ENCODE measurements around the gene CAST.

CAST gene

DNA sequence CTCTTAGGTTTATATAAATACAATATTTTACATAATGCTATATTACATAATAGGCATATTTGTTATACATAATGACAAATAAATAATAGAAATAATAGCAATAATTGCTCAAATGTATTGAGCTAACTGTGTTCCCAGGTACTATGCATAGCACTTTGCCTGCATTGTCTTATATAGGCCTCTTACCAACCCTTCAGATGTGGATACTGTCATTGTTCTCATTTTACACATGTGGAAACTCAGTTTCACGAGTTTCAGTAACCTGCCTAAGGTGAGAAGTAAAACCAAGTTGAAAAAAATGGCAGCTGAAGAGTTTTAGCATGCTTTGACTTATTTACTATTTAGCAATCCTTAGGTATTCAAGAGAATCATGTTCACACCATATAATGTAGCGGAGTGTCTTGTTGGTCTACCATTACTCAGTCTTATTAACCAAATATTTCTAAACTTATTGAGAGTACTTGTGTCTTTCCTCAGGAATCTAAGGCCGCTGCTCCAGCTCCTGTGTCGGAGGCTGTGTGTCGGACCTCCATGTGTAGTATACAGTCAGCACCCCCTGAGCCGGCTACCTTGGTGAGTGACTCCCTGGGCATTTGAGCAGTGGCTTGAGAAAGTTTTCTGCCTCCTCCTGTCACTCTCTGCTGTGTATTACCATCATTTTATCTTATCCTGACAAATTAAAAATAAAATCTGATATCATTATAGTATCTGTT, 88.1 kb downstream of the CAST start:
- no peak for DNase-seq

DNA sequence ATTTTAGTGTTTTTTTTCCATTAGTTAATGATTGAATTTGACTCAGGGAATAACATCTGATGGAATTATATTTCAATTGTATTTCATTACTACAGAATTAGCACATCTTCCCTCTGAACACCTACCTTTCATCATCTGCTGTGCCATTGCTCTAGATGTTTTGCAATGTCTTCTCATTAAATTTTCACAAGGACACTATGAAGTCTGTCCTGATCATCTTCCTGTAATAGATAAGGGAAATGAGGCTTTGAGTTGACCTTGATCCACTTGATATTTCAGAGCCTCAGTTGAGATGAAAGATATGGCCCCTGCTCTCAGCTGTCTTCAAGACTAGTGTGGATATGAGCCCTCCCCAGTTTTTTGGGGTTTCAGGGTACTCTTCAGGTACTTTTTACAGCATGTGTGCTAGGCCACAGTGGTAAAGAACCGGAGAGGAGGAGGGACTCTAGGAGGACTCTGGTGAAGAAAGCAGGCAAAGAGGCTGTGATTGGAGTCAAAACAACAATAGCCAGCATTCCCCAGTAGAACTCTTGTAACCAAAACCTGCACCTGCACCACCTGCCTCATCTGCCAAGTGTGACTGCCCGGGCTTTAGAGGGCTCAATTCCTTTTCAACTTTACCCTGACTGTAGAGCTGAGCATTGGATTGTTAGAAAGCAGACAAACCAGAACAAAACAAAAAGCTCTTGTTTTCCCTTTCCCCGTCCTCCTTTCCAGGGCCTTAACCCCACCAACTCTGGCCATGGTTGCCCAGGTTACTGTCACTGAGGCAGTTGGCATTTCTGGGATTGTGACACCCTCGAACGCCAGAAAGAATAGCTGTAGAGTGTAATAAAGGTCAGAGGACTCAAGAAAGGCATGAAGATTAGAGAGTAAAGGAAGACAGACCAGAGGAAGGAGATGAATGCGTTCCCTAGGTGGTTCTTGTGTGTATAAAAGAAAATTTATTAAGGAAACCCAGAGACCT, 89.3 kb downstream of the CAST start:
- peak; percentile 24 for DNase-seq

DNA sequence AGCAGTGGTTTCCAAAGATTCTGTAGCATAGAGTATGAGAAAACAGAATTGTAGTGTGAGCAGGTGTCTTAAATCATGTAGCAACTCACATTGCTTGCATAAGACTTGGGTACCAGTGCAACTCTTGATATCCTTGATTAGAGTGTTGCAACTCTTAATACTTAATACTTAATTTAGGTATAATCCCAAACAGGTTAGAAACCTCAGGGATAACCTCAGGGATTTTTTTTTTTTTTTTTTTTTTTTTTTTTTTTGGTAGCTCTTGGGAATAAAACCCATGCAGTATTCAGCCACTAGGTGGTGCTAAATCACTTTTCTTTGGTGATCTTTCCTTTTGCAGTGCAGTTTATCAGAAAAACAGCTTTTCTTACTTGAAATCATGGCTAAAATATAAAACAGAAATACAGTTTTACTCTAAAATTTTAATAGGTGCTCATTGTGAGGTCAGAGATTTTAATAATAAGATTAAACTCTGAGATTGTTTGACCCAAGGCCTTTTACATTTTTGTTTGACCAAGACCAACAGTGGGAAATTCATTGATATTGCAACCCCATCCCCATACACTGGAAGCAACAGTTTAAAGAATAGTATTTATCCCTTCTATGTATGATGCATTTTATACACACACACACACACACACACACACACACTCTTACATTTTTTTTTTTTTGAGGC, 90.3 kb downstream of the CAST start:
- peak; percentile 80 for DNase-seq

DNA sequence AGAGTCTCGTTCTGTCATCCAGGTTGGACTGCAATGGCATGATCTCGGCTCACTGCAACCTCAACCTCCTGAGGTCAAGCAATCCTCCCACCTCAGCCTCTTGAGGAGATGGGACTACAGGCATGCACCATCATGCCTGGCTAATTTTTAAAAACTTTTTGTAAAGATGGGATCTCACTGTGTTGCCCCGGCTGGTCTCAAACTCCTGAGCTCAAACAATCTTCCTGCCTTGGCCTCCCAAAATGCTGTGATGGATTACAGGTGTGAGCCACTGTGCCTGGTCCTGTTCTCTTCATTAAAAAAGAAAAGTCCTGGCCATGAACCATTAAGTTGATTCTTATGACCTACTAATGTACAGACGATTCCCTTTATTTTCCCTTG, 90.8 kb downstream of the CAST start:
- no peak for DNase-seq

DNA sequence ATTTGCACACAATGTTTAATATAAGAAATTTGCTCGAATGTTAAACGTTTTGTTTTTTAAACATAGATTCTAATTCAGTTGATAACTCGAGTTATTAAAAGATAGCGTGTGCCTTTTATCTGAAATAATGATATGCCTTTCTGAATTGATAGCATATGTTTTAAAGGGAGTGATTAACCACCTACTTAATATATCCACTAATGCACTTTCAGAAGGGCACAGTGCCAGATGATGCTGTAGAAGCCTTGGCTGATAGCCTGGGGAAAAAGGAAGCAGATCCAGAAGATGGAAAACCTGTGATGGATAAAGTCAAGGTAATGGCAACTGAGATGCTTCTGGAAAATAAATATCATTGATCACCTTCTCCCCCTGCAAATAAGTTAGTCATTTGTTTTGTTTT, 91.7 kb downstream of the CAST start:
- no peak for DNase-seq

DNA sequence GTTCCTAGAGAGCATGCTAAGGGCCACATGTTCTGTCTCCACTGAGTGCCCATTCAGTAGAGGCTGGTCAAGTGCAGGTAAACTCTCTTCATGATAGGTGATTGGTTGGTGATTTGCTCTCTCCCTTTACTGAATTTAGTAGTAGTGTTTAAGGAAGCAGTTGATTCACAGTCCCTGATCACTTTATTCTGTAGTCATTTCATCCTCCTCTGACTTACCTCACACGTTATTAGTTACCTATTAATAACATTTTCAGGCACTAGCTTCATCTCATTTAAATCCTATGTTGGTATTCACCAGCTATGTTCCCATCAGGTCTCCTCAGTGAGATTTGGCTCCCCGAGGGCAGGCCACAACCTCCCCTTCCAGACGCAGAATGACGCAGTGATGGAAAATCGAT, 93.7 kb downstream of the CAST start:
- DNase-seq = no peak

DNA sequence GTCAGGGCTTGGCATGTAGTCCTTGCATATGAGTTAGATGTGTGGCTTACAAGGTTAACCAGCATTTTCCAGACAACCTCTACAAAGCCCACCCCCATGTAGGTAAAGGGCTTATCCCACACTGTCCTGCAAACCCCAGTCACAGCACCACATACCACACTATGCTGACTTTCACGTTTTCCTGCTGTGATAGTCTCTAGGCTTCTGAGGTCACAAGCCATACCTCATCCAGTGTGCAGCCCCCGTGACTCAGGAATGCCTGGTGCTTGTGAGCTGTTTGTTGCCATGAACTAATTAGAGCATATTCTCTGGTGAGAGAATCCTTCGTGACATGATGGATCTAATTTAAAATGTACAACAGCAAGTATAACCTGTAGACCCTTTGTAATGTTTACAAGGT, 94.8 kb downstream of the CAST start:
- no peak for DNase-seq

DNA sequence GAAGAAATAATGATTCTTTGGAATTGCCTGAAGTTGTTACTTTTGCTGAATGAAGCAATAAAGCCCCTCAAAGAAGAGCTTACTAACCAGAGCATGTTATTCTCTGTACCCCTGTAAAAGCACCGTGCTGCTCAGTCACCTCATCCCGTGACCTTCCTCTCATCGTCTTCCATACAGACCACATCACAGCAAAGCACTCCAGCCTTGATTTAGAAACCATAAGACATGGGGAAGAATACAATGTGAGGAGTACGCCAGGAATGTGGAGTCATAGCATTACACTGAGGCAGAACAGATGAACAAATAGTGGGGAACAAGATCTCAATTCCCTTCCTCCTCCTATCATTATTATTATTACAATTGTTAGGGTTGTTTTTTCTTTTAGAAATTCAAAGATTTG, 96.4 kb downstream of the CAST start:
- no peak for DNase-seq

DNA sequence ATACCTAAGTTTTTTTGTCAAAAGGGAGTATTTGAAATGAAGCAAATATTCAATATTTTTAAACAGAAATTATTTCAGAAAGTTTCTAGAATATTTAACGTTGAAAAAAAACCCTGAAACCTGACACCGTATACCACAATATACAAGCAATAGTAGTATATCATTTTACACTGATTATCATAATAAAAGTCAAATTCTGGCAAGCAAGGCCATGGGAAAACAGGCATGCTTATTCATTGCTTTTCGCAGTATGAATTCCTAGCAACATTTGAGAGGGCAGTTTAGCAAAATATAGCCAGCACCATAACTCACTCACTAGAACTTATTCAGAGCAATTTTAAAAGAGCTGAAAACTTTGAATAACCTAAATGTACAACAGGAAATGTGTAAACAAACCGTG, 99.4 kb downstream of the CAST start:
- DNase-seq = no peak

DNA sequence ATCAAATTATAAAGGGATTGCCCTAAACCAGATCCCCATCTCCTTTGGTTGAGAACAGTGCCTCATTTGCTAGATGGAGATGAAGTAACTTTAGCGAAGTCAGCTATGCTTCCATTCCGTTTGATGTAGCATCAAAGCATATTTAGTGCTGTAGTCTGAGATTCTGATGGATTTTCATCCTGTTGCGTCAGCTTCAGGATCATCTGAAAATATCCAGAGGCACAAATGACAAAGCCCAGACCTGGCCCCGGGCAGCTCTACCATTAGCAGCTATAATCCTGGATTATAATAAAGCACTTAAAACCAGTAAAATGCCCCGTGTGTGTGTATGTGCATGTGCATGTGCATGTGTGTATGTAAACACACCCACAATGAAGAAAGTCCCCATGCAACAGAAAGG, 100.8 kb downstream of the CAST start:
- DNase-seq = no peak

DNA sequence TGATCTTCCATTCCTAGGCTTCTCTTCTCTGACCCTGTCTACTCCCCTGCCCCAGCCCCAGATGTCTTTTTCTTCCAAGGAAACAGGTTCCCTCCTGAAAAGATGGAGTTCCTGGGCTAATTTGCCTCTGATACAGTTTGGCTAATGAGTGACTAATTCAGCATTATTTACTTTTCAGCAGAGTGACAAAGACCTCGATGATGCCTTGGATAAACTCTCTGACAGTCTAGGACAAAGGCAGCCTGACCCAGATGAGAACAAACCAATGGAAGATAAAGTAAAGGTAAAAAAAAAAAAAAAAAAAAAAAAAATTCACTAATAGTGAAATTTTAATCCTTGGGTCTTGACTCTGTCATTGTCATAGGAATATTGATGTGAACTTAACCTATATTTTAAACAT, 102.9 kb downstream of the CAST start:
- peak; percentile 50 for DNase-seq

DNA sequence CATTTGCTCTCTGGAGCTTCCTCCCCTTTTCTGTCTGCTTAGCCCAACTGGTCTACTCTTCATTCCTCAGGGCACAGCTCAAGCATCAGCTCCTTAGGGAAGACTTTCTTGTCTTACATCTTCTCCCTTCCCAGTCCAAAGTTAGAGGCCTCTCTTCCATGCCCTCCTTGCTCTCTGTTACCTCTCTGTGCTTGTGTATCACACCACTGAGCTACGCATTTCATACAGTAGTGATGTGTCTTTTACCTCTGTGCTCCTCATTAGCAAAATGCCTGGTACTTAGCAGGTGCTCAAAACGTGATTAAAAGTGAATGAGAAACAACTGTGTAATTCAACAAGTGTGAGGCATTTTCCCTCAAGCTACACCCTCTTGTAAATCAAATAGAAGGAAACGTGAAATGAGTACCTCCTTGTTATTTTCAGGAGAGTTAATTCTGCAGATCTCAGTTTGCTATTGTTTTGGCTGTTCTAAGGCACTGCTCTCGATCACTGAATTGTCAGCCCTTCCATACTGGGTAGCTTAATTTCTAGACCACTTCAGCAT, 106.6 kb downstream of the CAST start:
- DNase-seq = no peak

DNA sequence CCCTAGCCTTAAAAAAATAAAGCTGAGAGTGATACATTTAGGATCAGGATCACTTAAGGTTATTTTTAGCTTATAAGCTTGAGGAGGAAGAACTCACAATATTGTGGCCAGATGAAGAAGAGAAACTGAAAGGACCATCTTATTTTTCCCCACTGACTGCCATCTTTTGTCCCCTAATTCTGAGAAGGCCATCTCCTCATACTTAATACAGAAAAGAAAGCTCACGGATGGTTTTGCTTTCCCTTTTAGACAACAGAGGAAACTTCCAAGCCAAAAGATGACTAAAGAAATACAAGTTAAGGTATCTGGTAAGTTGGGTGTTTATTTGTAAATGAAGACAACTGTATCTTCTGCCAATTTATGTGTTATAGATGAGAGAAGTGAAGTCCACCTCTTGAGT, 109.2 kb downstream of the CAST start:
- no peak for DNase-seq

DNA sequence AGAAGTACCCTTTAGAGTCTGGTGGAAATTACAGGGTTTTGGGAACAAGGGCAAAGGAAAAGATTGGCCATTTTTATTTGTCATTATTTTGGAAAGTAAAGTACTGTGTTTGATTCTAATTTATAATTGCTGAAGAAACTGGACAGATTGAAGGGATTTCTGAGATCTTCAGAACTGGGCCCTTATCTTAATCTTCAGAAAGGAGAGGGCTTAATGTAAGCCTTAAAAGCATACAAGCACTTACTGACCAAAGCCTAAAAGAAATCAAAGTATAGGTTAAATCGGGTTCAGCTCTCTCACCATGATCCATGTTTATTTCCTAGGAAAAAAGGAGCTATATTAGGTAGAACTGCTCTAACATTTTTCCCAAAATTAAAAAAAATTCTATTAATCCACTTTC, 109.9 kb downstream of the CAST start:
- no peak for DNase-seq

DNA sequence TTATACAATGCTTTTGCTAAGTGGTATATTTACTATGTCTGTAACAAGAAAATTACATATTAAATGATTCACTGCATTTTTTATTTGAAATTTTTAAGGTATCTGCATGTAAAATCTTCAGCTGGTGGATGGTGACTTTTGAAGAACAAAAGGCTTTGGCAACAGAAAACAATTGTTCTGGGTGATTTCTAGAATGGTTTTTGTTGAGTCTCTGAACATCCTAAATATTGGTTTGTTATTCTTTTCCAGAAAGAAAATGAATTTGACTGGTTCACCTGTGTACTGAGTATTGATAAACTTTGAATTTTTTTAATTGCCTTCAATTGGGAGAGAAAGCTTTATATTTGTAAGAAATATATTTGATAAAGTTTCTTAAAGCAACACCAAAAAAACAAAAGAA, 110.4 kb downstream of the CAST start:
- DNase-seq = no peak

DNA sequence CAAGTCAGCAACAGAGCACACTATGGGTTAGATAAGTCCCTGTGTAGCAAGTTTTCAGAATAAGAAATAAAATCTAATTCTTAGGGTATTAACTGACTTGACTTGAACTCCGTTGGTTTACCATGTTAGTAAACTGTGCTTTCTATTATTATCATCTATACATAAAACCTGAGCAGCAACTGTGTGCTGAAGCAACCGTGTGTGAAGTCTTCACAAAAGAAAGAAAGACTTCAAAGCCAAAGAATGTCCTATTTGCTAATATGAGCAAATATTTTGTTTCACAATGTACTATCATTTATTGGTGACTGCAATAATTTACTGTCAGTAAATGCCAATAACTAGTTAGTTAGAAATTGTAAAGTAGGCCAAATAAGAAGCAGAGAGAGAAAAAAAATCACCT, 112.9 kb downstream of the CAST start:
- no peak for DNase-seq

DNA sequence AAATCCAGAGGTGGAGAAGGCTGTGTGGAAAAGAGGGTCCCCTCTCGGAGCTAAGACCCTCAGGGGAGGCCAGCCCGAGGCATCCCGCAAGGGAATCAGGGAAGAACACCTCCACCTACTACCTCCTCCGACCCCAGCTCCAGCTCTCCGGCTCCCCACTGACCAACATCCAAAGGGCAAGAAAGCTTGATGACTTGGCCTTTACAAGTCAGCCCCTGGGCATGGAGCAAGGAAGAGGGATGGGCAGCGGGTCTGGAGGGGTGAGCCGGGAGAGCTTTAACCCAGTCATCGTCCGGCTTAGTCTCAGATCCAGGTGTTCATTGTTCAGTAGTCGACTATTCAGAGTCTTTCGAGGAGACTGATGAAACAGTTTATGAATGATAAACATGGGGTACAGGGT, 113.5 kb downstream of the CAST start:
- no peak for DNase-seq

DNA sequence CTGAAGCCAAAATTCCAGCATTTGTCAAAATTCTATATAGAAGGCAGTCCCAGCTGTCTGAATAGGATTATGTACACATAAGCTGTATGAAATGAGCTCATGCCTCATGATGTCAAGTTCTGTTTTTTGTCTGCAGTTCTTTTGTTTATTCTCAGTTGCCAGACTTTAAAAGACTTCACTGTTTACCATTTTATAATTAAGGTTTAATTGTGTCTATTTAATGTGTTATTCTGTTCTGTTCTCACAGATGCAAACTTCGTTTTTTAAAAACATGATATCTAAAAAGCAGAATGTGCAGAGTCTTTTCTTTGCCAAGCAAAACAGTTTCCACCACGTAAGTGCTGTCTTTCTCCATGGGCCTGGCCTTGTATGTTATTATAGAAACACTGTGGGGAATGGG, 114.4 kb downstream of the CAST start:
- no peak for DNase-seq

DNA sequence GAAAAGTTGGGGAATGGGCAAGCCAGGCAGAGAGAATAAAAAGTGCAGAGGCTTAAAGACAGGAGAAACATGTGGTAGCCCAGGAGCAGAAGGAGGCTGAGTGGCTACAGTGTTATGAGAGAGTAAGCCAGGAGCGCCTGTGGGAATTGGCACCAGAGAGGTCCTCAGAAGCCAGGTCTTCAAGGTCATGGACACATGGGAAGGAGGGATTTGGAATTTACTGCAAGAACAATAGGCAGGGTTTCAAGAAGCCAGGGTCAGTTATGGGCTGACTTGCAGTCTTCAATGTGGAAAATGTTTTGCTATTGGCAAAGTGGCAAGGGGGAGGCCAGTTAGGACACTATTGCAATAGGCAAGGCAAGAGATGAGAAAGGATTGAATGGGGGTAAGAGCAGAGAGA, 116.2 kb downstream of the CAST start:
- DNase-seq = no peak

DNA sequence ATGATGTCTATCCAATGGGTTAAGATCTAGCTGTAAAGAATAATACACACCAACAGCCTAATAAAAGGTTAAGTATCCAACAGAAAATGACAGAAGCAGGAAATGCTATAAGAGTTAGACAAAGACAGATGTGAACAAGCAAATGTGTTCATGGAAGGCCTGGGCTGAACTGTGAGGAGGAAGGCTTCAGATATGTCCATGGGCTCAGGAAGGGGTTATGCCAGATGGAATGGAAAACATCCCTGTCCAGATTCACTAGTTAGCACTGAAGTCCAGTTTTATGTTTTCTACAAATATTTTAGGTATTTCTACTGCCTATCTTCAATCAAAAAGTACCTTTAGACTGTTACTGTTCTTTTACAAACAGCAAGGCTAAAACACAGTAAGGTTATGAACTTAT, 118.5 kb downstream of the CAST start:
- DNase-seq = no peak

DNA sequence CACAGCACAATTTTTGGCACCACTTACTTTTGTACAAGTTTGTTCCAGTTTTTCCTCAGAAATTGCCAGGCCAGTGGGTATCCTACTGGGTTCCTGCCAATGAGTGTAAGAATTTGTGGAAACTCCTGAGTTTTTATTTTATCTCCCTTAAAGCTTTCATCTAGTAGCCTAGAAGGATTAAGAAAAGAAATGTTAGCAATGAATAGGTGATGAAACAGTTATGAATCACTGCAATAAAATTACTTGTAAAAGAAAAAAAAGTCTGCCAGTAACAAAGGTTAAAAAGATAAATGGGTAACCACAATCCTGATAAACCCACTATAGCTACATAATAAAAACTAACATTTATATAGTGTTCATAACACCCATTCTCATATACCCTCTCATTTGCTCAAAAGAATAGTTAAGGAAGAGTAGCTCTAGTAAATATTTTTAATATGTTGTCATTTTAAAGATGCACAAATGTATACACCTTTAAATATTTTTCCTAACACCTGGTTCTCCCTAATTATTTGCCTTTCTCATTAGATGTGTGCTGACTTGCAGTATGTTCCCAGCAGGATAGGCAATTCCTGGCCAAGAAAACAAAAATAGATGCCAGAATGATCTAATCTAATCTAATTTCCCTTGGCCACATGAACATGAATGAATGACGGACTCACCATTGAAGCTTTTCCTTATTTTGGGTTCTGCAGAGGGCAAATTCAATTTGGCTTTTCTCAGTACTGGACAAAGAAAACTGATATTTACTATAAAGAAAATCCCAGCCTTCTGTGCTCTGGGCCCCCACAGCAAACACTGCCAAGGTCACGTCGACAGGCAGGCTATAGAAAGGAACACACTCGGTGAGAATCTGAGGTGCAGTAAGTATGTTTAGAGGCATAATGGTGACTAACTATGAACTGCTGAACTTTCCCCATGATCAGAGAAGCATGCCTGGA, 119.1 kb downstream of the CAST start:
- no peak for DNase-seq

DNA sequence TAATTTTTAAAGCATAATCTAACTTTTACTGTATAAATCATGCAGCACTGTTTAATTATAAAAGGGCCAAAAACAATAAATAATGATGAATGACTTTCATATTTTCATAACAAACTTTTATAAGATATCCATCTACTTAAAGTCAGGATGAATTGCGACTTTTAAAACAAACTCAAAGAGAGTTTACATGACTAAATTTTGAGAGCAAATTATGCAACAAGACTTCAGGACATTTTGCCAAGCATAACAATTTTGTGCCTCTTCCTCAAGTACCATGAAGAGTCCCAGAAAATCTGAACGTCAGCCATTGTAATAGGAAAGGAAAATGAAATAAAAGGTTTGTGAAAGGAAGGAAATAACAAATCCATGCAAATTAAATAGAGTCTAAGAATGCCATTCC, 121.2 kb downstream of the CAST start:
- DNase-seq = no peak
